ENCODE results near the gene CD2.

DNA sequence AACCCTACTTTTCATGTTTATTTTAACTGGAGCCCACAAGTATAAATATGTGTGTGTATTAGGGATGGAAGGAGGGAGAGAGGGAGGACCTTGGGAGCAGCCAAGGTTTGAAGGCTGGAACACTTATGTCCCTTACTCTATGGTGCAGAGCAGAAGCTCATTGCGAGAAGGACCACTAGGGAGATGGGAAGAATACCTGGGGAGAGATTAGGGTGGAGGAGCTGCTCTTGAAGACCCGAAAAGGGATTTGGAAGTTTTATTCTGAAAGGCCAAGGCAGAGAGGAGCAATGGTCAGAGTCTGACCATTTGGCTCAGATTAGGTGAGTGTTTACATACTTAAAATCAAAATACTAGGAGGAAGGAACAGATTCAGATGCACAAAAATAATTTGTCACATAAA is 8.1 kb downstream of the CD2 start:
- TF ChIP-seq, protein P1, sequence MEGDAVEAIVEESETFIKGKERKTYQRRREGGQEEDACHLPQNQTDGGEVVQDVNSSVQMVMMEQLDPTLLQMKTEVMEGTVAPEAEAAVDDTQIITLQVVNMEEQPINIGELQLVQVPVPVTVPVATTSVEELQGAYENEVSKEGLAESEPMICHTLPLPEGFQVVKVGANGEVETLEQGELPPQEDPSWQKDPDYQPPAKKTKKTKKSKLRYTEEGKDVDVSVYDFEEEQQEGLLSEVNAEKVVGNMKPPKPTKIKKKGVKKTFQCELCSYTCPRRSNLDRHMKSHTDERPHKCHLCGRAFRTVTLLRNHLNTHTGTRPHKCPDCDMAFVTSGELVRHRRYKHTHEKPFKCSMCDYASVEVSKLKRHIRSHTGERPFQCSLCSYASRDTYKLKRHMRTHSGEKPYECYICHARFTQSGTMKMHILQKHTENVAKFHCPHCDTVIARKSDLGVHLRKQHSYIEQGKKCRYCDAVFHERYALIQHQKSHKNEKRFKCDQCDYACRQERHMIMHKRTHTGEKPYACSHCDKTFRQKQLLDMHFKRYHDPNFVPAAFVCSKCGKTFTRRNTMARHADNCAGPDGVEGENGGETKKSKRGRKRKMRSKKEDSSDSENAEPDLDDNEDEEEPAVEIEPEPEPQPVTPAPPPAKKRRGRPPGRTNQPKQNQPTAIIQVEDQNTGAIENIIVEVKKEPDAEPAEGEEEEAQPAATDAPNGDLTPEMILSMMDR (conservative IDR thresholded peaks at IDR 0.05): no peak
- TF ChIP-seq ZFX (IDR thresholded peaks at IDR 0.05): no peak

Measured in C4-2B (cell line).